Activated T-helper 1 cell treated with Interleukin-2 at 50 U/mL for 16 hours (primary cell): ENCODE results near the gene TM4SF5.

ENCODE experiments used
- DNase-seq: peaks from one replicate; pipeline ENCODE4 v3.0.0-alpha.2; 2020; ENCODE audit warnings: low read depth

The TM4SF5 gene

DNA sequence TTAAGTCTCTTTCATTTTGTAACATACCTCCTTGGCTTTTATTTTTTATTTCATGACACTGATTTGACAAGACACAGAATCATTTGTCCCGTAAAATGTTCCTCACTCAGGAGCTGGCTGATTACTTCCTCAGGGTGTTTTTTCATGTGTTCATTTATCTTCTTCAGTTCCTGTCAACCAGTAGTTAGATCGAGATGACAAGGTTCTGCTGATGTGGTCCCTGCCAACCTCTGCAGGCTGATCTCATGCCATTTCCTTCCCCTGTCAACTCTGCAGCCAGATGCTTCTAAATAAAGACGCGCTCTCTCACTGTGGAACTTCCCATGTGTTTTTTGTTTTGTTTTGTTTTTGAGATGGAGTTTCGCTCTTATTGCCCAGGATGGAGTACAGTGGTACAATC lies 23.8 kb upstream of the TM4SF5 start:
- no peak for DNase-seq

- DNase-seq: no peak
Measured at GRCh38 chr17:4748686-4749085, 23.0 kb upstream of the TM4SF5 start.

- no peak for DNase-seq
Measured at GRCh38 chr17:4750606-4751005, 21.1 kb upstream of the TM4SF5 start.

DNA sequence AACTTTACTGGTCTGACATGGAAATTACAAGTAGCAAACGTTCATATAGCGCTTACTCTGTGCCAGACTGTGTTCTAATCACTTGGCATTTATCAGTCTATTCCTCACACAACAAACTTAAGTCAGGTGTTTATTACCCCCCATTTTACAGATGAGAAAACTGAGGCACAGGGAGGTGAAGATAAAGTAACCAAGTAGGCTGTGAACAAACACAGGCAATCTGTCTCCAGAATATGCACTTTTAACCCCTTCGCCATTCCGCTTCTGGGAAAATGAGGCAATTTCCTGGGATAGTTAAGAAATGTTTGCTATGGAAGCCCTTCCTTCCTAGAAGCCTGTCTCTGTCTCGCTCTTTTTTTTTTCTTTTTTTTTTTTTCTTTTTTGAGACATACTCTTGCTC lies 19.8 kb upstream of the TM4SF5 start:
- DNase-seq: no peak

- no peak for DNase-seq
Measured at GRCh38 chr17:4753392-4753791, 18.3 kb upstream of the TM4SF5 start.

DNA sequence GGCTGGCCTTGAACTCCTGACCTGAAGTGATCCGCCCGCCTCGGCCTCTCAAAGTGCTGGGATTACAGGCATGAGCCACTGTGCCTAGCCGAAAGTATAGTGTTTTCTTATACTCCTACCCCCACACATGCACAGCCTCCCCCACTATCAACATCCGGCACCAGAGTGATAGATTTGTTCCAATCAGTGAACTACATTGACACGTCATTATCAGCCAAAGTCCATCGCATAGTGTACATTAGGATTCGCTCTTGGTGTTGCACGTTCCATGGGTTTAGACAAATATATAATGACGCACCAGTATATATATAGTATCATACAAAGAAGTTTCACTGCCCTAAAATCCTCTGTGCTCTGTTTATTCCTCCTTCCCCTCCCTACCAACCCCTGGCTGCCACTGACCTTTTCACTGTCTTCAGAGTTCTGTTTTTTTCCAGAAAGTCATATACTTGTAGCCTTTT lies 11.9 kb upstream of the TM4SF5 start:
- DNase-seq: no peak

DNA sequence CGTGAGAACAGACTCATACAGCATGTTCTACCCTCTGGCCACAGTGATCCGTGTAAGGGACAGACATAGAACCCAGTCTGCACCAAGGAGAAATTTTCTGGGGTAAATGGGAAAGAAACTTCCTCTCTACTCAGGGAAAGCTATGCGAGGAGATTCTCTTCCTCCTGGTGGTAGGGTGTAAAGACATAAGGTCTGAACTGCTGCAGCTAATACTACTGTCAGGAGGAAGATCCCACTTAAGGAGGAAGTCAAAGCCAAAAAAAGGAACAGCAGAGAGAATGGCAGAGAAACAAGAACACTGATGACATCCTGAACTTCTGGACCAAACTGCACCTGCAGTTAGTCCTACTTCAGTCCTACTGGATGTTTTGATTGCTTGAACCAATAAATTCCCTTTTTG lies 7.1 kb upstream of the TM4SF5 start:
- no peak for DNase-seq

DNA sequence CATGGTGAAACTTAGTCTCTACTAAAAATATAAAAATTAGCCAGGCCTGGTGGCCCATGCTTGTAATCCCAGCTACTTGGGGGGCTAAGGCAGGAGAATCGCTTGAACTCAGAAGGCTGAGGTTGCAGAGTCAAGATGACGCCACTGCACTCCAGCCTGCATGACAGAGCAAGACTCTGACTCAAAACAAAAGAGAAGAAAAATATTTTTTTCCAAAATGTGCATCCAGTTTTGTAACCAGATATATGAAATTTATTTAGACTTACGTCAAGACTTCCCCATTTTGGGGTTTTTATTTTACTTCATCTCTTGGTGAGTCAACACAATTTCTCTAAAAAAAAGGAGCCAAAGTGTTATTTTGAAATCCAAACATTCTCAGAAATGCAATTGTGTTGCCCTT lies 5.5 kb upstream of the TM4SF5 start:
- DNase-seq: no peak

DNA sequence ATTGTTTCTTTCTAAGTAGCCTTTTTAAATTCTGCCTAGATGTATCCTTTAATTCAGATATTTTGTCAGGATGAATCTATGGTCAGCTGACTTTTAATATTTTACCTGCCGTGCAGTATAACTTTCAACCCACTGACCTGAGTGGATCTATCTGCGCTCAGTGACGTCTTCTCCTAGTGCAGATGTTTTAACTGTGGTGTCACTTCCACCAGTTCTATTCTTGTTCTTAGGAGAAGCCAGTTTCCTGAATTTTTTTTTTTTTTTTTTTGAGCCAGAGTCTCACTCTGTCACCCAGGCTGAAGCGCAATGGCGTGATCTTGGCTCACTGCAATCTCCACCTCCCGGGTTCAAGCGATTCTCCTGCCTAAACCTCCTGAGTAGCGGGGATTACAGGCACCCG lies 5.0 kb upstream of the TM4SF5 start:
- no peak for DNase-seq

GRCh38 chr17:4768298-4768697 lies 3.4 kb upstream of the TM4SF5 start:
- DNase-seq: no peak

DNA sequence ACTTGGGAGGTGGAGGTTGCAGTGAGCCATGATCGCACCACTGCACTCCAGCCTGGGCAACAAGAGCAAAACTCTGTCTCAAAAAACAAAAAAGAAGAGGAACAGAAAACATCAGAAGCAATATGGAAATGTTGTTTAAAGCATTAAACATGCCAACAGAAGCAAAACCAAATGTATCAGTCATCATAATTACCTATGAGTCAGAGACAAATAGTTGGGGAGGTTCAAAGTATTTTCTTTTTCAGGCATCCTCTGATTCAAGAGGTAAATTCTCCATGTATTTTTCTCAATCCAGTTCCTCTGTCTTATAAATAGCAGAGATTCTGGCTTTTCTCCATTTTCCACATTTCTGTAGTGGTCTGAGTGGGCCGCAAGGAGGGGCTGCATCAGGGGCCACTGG lies 2.1 kb upstream of the TM4SF5 start:
- DNase-seq: no peak

DNA sequence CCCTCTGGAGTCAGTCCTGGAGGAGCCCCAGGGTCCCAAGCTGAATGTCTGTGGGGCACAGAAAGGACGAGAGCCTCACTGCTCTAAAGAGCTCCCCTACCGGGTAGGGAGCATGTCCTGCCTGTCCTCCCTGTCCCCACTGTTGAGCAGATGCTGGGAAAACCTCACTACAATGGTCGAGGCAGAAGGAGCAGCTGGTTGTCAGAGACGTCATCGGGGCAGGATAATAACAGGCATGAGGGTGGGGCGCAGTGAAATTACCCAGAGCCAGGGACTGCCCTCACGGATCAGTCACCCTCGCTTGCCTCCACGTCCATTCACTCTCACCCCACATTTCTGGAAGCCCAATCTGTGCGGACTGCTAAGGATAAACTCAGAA lies 538 bp downstream of the TM4SF5 start:
- no peak for DNase-seq

- DNase-seq: no peak
Measured at GRCh38 chr17:4777969-4778760, 6.5 kb downstream of the TM4SF5 start.

GRCh38 chr17:4780325-4780955 lies 8.8 kb downstream of the TM4SF5 start:
- DNase-seq: no peak

GRCh38 chr17:4782652-4783051 lies 11.0 kb downstream of the TM4SF5 start:
- DNase-seq: no peak

DNA sequence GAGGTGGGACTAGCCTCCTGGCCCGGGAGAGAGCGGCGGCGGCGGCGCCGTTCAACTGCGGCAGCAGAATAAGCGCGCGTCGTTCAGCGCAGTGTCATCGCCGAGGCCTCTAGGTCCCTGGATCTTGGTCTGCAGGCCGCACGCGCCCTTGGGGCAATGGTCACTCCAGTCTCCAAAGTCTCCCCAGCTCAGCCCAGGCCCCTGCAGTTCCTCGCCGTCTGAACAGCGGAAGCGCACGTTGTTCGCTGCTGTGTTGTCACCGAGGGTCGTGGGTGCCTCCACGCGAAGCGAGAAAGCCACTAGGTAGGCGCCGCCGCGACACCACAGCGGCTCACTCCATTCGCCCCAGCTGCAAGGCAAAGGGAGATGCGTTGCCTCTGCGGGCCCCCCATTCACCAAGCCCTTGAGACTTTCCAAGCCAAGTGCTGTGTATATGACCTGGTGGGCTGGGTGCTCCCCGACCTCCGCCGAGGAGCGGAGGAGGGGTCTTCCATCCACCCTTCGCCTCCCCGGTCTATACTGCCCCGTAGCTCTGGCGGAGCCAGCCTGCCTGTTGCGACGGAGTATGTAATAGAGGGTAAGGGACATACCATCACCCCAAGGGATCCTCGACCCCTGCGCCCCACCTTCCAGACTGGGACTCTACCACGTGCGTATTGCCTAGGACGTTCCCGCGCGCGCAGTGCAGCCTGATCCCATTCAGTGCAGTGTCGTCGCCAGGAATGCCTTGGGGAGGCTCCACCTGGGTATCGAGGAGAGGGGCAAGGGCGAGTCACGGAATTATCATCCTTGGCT lies 13.8 kb downstream of the TM4SF5 start:
- no peak for DNase-seq

DNA sequence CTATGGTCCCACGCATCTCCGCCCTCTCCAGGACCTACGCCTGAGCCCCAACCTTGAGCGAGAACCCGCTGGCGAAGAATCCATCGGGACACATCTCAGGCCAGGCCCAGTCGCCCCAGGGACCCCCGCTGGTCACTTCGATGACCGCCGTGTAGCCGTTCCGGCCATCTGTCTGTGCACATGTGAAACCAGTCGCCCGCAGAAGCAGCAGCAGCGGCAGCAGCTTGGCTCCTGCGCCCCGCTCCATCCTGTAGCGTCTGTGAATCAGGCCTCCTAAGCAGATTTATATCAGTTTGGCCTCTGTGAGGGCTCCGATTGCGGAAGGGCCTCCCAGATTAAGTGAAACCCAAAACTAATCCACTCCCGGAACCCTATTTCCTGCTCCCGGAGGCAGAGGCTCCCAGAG lies 14.4 kb downstream of the TM4SF5 start, which contains the start of gene VMO1:
Gene VMO1 (minus strand): TSS at position 259 of the 406 bp plus-strand sequence. CDS start 12 bp downstream, at position 247.
- DNase-seq: no peak

- DNase-seq: no peak
Measured at GRCh38 chr17:4786516-4786915, 14.8 kb downstream of the TM4SF5 start.

GRCh38 chr17:4788159-4788806 lies 16.6 kb downstream of the TM4SF5 start:
- no peak for DNase-seq

- no peak for DNase-seq
Measured at GRCh38 chr17:4788807-4789700, 17.4 kb downstream of the TM4SF5 start, which contains the start of gene GLTPD2. Gene GLTPD2, plus strand, starts transcription at chr17:4788964. Its CDS starts 48 bp downstream, at chr17:4789012.

DNA sequence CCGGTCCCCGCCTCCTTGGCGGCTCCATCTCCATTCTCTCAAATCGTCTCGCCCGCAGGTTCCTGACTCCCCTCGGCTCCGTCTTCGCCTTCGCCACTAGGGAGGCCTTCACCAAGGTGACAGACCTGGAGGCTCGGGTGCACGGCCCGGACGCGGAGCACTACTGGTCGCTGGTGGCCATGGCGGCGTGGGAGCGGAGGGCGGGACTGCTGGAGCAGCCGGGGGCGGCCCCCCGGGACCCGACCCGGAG lies 17.9 kb downstream of the TM4SF5 start:
- DNase-seq: no peak
